ENCODE measurements around the gene IGFBP4.

The IGFBP4 gene

GRCh38 chr17:40460968-40461731 is 17.9 kb downstream of the IGFBP4 start:
- Histone ChIP-seq H3K36me3 (ENCODE audit: control insufficient read depth, insufficient read depth, low read length) (peaks cover 12% of the 10 kb centered on the region), H3K4me1 (ENCODE audit: control insufficient read depth, insufficient read depth, low read length) (peaks cover 65% of the 10 kb centered on the region), H3K27me3 (ENCODE audit: control insufficient read depth, insufficient read depth, low read length) (no peaks in the 10 kb centered on the region), H3K9ac (ENCODE audit: low read length) (no peak overlapping the region), H3K27ac (ENCODE audit: low read depth, low read length) (peak overlapping the region; percentile 55), H3K4me3 (ENCODE audit: low read length) (no peak overlapping the region)

- peaks cover 5% of the 10 kb centered on the region for H3K36me3 ChIP-seq (ENCODE audit: control insufficient read depth, insufficient read depth, low read length)
- no peaks in the 10 kb centered on the region for H3K27me3 ChIP-seq (ENCODE audit: control insufficient read depth, insufficient read depth, low read length)
- H3K27ac ChIP-seq (ENCODE audit: low read depth, low read length), result peak overlapping the region; percentile 55
- no peak overlapping the region for H3K9ac ChIP-seq (ENCODE audit: low read length)
- H3K4me1 ChIP-seq (ENCODE audit: control insufficient read depth, insufficient read depth, low read length), result peaks cover 58% of the 10 kb centered on the region
- H3K4me3 ChIP-seq (ENCODE audit: low read length), result no peak overlapping the region
These were observed 18.6 kb downstream of the IGFBP4 start for GRCh38 chr17:40461732-40462342.

GRCh38 chr17:40462343-40463121 is 19.3 kb downstream of the IGFBP4 start:
- H3K27me3 ChIP-seq (ENCODE audit: control insufficient read depth, insufficient read depth, low read length), result no peaks in the 10 kb centered on the region
- H3K4me1 ChIP-seq (ENCODE audit: control insufficient read depth, insufficient read depth, low read length), result peaks cover 51% of the 10 kb centered on the region
- H3K36me3 ChIP-seq (ENCODE audit: control insufficient read depth, insufficient read depth, low read length), result no peaks in the 10 kb centered on the region
- H3K4me3 ChIP-seq (ENCODE audit: low read length), result no peak overlapping the region
- no peak overlapping the region for H3K9ac ChIP-seq (ENCODE audit: low read length)
- peak overlapping the region; percentile 55 for H3K27ac ChIP-seq (ENCODE audit: low read depth, low read length)

- H3K27ac ChIP-seq (ENCODE audit: low read depth, low read length), result peak overlapping the region; percentile 15
- no peak overlapping the region for H3K9ac ChIP-seq (ENCODE audit: low read length)
- no peaks in the 10 kb centered on the region for H3K36me3 ChIP-seq (ENCODE audit: control insufficient read depth, insufficient read depth, low read length)
- no peak overlapping the region for H3K4me3 ChIP-seq (ENCODE audit: low read length)
- peaks cover 45% of the 10 kb centered on the region for H3K4me1 ChIP-seq (ENCODE audit: control insufficient read depth, insufficient read depth, low read length)
- no peaks in the 10 kb centered on the region for H3K27me3 ChIP-seq (ENCODE audit: control insufficient read depth, insufficient read depth, low read length)
These were observed 19.9 kb downstream of the IGFBP4 start for GRCh38 chr17:40463122-40463550.

- Histone ChIP-seq H3K36me3 (ENCODE audit: control insufficient read depth, insufficient read depth, low read length) (no peaks in the 10 kb centered on the region), H3K4me1 (ENCODE audit: control insufficient read depth, insufficient read depth, low read length) (peaks cover 33% of the 10 kb centered on the region), H3K27ac (ENCODE audit: low read depth, low read length) (no peak overlapping the region), H3K9ac (ENCODE audit: low read length) (no peak overlapping the region), H3K27me3 (ENCODE audit: control insufficient read depth, insufficient read depth, low read length) (no peaks in the 10 kb centered on the region), H3K4me3 (ENCODE audit: low read length) (no peak overlapping the region)
These were observed 21.2 kb downstream of the IGFBP4 start for GRCh38 chr17:40464392-40464855.

GRCh38 chr17:40466298-40466971 is 23.2 kb downstream of the IGFBP4 start:
- H3K9ac ChIP-seq (ENCODE audit: low read length), result no peak overlapping the region
- no peak overlapping the region for H3K4me3 ChIP-seq (ENCODE audit: low read length)
- H3K36me3 ChIP-seq (ENCODE audit: control insufficient read depth, insufficient read depth, low read length), result no peaks in the 10 kb centered on the region
- H3K27ac ChIP-seq (ENCODE audit: low read depth, low read length), result no peak overlapping the region
- H3K27me3 ChIP-seq (ENCODE audit: control insufficient read depth, insufficient read depth, low read length), result no peaks in the 10 kb centered on the region
- H3K4me1 ChIP-seq (ENCODE audit: control insufficient read depth, insufficient read depth, low read length), result peaks cover 24% of the 10 kb centered on the region

GRCh38 chr17:40467281-40467867 is 24.1 kb downstream of the IGFBP4 start:
- no peak overlapping the region for H3K9ac ChIP-seq (ENCODE audit: low read length)
- no peak overlapping the region for H3K4me3 ChIP-seq (ENCODE audit: low read length)
- H3K27me3 ChIP-seq (ENCODE audit: control insufficient read depth, insufficient read depth, low read length), result no peaks in the 10 kb centered on the region
- H3K4me1 ChIP-seq (ENCODE audit: control insufficient read depth, insufficient read depth, low read length), result peaks cover 22% of the 10 kb centered on the region
- no peak overlapping the region for H3K27ac ChIP-seq (ENCODE audit: low read depth, low read length)
- H3K36me3 ChIP-seq (ENCODE audit: control insufficient read depth, insufficient read depth, low read length), result no peaks in the 10 kb centered on the region

- no peak overlapping the region for H3K27ac ChIP-seq (ENCODE audit: low read depth, low read length)
- no peak overlapping the region for H3K4me3 ChIP-seq (ENCODE audit: low read length)
- no peak overlapping the region for H3K9ac ChIP-seq (ENCODE audit: low read length)
- peaks cover 18% of the 10 kb centered on the region for H3K4me1 ChIP-seq (ENCODE audit: control insufficient read depth, insufficient read depth, low read length)
- H3K27me3 ChIP-seq (ENCODE audit: control insufficient read depth, insufficient read depth, low read length), result no peaks in the 10 kb centered on the region
- H3K36me3 ChIP-seq (ENCODE audit: control insufficient read depth, insufficient read depth, low read length), result no peaks in the 10 kb centered on the region
These were observed 25.3 kb downstream of the IGFBP4 start for GRCh38 chr17:40468560-40468959.

- Histone ChIP-seq H3K27me3 (ENCODE audit: control insufficient read depth, insufficient read depth, low read length) (no peaks in the 10 kb centered on the region), H3K4me1 (ENCODE audit: control insufficient read depth, insufficient read depth, low read length) (peaks cover 27% of the 10 kb centered on the region), H3K9ac (ENCODE audit: low read length) (no peak overlapping the region), H3K27ac (ENCODE audit: low read depth, low read length) (no peak overlapping the region), H3K36me3 (ENCODE audit: control insufficient read depth, insufficient read depth, low read length) (no peaks in the 10 kb centered on the region), H3K4me3 (ENCODE audit: low read length) (no peak overlapping the region)
These were observed 26.8 kb downstream of the IGFBP4 start for GRCh38 chr17:40469805-40470675.

GRCh38 chr17:40470932-40471828 is 27.9 kb downstream of the IGFBP4 start:
- Histone ChIP-seq H3K4me3 (ENCODE audit: low read length) (no peak overlapping the region), H3K4me1 (ENCODE audit: control insufficient read depth, insufficient read depth, low read length) (peaks cover 36% of the 10 kb centered on the region), H3K27me3 (ENCODE audit: control insufficient read depth, insufficient read depth, low read length) (no peaks in the 10 kb centered on the region), H3K27ac (ENCODE audit: low read depth, low read length) (peak overlapping the region; percentile 93), H3K36me3 (ENCODE audit: control insufficient read depth, insufficient read depth, low read length) (no peaks in the 10 kb centered on the region), H3K9ac (ENCODE audit: low read length) (no peak overlapping the region)
